ENCODE measurements around the gene FECH.
"Not testable (repeated sequence)": the region's sequence is repeated elsewhere in the genome, so short reads cannot be mapped to it uniquely, and the experiment has no call there.

Gene FECH, protein sequence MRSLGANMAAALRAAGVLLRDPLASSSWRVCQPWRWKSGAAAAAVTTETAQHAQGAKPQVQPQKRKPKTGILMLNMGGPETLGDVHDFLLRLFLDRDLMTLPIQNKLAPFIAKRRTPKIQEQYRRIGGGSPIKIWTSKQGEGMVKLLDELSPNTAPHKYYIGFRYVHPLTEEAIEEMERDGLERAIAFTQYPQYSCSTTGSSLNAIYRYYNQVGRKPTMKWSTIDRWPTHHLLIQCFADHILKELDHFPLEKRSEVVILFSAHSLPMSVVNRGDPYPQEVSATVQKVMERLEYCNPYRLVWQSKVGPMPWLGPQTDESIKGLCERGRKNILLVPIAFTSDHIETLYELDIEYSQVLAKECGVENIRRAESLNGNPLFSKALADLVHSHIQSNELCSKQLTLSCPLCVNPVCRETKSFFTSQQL

DNA sequence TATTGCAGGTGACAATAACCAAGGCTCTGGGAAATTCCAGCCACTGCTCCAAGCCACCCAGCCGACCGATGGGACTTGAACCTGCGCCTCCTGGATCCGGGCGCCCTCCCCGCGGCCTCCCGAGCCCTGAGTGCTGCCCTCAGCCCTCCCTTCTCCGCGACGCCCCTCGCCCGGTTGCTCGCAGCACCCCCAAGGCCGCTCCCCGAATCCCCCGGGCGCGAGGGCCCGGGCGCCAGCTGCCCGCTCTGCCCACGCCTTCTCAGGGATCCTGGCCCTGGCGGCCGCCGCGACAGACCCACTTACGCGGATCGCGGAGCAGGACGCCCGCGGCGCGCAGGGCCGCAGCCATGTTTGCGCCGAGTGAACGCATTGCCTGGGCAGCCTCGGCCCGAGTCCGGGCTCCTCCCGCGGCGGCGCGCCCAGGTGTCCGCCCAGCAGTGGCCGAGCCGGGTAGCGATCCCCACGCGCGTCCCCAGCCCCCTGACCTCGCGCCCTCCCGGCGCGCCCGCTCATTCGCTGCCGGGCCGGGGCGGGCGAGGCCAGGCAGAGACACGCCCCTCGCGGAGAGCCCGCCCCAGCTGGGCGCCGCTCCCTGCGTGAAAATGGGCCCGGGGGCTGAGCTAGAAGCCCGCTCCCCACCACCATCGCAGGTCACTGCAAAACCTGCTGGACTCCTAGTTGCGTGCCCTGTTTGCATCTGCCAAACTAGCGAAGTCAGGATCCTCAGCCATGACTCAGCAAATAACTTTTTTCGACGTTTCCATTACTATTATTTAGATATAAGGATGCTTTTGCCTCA, at the start of gene FECH:
FECH (minus strand) TSS at position 452 of the 799 bp plus-strand sequence; CDS start at position 370, 82 bp downstream.
- FAIRE-seq = no peak

DNA sequence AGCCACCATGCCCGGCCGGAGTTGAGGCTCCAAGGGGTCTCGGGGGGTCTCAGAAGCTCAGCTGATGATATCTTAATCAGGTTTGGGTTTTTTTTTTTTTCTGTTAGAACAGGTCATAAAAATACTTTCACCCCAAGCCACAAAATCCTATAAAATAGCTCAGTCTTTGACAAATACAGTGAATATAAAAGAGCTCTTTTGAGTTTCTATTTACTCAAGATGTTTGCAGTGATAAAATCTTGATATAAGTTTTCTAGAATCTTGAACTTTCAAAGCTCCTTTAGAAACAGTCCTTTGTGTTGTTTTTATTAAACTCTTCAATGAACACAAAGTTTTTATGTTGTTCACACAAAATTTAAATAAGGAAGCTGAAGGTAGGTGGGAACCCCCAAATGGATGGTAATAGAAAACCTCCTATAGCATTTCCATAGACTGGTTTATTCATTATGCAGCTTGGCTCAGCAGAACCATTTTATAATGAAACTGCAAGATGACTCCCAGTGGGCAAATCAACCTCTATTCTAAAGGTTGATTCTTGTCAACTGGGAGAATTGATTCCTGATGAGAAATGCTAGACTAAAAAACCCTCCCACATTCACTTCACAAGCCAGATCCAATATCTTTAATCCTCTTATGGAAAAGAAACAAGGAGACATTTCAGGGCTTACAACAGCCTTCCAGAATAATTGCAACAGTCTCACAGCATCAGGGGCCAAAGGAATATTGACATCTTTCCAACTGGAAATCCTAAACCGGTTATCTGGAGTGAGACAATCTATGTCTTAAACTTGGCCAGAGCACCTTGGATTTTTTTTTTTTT, 48.7 kb upstream of the FECH start:
- no peak for FAIRE-seq

DNA sequence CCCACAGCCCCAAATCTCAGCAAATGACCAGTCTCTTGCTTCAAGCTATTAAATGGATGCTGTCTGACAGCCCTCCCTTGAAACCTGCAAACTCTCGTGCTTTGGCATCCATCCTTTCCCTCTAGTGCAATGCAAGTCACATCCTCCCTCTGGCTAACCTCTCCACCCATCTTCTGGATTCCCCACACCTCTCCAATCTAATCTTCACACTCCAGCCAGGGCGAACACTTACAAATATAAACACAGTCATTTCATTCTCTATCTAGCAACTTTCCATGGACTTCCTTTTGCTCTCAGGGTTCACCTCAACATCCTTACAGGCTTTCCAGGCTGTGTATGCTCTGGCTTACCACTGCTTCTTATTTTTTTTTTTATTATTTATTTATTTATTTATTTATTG, 45.2 kb upstream of the FECH start:
- no peak for FAIRE-seq

DNA sequence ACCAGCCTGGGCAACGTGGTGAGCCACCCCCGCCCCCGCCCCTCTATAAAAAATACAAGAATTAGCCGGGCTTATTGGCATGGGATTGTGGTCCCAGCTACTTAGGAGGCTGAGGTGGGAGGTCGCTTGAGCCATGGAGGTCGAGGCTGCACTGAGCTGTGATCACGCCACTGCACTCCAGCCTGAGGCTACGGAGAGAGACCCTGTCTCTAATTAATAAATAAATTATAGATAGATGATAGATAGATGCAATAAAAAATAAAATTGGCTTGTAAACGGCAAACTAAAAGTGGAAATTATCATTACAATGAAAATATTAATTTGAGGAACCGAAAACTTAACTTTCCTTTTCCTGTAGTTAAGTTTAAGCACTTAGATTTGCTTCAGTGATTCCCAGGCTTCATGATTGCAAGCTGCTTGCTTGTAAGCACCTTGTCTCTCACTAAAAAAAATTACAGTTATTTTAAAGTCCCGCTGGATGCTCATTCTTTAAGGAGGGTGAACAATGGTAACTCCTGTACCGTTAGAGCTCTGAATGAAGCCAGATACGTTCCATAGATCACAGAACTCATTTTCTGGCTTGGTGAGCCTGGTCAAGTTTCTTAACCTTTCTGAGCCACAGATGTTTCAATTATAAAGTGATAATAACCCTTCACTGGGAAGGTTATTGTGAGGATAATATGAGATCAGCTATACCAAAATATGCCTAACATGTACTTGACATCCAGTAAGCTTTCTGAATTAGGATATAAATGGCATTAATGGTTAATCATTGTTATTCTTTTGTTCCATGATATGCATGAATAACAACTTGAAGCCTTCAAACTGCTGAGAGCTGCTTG, 44.5 kb upstream of the FECH start:
- FAIRE-seq = no peak

DNA sequence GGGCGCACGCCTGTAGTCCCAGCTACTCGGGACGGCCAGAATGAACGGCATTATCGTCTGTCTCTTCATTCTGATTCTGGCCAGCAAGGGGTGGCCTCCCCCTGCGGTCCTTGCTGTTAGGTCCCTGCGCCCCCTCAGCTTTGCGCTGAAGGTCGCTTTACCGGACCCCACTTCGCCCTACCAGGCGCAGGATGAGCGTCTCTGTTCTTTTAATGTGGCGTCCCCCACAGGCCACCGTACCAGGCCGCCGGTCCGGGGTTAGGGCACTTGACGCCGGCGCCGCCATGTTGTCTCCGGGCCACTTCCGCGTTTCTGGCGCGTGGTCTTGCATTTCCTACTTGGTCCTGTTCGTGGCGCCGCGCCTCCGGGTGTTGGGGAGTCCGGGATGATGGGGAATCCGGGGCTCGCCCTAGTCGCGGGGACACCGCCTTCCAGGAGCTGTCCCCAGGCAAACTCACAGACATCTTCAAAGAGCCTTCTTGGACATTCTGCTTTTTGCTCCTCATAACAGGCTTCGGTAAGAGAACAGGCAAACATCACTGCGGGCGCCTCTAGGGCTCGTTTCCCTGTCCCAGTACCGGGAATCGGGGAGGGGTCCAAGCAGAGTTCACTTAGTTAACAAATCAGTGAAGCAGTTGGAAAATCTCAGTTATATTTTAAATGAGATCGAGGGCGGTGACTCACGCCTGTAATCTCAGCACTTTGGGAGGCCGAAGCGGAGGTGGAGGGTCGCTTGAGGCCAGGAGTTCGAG, 43.7 kb upstream of the FECH start:
- FAIRE-seq = no peak

DNA sequence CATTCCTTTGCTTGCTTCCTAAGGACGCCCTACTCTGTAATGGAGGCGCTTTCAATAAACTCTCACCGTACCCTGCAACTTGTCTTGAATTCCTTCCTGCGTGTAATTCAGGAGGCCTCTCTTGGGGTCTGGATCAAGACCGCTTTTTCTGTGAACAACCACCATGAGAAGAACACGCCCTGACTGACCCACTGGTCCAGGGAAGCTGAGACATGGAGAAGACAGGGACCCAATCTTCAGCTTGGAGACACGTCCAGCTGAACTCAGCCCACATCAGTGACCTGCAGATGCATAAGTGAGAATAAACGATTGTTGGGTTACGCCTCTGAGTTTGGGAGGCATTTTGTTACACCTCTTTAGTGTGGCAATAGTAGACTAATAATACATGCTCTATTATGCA, 42.9 kb upstream of the FECH start:
- no peak for FAIRE-seq

DNA sequence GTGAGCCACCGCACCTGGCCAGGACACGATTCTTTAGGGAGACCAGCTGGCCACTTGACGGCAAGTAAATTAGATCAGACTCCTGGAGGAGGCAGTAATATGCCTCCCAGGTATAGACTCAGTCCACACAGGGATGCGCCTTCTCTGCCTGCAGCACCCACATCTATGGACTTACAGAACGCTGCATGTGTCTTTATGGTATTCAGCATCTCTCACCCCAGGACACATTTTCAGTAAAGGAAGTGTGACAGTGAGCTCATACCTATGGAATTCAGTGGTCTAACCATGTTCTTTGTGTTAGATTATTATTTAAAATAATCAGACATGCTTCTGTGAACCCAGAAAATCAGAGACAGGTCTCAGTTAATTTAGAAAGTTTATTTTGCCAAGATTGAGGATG, 41.0 kb upstream of the FECH start:
- no peak for FAIRE-seq

DNA sequence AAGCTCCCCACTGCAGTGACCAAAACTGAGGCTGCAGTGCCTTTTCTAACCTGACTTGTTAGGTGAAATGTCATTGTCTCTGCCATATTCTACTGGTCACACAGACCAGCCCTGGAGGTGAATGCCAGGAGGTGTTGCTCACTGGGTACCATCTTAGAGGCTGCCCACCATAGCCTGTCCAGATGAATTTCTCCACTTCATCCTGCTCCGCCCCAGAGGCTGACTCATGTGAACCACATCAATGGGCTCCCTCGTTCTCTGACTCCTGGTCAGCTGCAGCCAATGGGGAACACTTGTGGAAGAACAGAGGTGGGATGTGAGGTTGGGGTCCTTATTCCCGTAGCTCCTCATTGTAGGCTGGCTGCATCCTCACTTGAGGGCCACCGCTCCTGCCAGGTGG, 38.5 kb upstream of the FECH start:
- FAIRE-seq = no peak

DNA sequence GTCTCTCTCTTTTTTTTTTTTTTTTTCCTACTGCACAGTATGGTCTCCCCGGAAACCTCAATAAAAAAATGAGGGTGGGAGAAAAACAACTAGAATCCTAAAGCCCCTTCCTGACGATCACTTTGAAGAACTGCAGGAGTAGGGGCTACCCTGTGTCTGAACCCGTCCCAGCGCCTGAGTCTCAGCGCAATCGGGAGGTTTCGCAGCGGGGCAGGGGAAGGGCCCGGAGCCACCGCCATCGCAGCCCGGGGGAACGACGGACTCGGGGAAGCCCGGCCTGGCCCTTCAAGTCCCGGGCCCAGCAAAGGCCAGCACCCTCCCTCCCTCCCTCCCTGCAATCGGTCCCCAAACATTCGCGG, 34.7 kb upstream of the FECH start:
- no peak for FAIRE-seq

DNA sequence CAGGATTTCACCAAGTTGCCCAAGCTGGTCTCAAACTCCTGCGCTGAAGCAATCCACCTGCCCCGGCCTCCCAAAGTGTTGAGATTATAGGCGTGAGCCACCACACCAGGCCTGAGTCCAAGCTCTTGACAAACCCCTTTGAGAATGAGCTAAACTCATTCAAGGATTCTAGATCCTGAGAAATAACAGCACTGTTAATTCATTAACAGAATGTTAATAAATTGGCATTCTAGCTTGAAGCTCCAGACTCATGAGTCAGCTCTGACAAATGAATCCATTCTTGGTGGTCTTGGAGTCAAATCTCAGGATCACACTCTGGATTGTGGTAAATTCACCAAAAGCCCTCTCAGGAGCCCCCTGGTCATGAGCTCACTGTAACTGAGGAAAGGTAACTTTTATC, 33.4 kb upstream of the FECH start:
- FAIRE-seq = no peak

DNA sequence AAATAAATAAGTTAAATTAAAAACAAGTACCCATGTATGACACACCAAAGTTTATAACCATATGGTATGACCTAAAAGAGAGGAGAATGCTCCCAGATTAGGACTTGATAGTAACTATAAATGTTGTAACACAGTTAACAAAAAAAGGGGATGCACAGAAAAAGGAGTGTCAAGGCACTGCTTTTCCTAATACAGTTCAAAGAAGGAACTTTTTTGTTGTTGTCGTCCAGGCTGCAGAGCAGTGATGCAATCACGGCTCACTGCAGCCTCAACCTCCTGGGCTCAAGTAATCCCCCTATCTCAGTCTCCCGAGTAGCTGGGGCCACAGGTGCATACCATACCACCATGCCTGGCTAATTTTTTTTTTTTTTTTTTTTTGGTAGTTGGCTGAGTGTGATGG, 32.4 kb upstream of the FECH start:
- no peak for FAIRE-seq

DNA sequence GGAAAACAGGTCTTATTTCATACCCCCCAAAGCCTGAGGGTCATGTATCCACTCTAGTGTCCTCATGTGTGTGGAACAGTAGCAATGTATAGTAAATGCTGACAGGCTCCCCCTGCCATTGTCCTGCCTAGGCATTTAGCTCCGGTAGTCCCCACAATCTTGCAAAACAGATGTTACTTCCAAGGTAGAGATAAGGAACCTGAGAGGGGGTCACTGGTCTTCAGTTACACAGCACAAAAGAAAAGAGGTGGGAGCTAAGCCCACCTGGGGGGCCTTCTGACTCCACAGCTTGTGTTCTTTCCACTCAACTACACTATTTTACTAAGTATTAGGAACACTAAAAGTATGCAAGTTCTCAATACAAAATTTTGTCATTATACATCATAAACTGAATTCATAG, 17.4 kb upstream of the FECH start:
- no peak for FAIRE-seq

DNA sequence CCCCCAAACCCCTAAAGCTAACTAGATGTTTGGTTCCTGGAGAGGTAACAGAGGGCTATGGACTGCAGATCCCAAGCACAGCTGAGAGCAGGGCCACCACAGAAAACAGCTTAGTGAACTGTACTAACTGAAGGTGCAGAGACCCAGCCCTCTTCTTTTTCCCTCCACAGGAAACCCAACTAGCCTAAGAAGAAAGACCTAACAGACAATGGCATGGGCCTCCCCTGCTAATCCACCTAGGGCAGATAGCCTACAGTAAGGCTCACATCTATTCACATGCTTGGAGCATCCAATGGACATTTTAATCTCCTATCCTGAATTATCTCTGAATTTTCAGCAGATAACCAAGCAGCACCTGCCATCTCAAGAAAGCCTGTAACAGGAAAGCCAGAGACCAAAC, 8.8 kb upstream of the FECH start:
- no peak for FAIRE-seq

DNA sequence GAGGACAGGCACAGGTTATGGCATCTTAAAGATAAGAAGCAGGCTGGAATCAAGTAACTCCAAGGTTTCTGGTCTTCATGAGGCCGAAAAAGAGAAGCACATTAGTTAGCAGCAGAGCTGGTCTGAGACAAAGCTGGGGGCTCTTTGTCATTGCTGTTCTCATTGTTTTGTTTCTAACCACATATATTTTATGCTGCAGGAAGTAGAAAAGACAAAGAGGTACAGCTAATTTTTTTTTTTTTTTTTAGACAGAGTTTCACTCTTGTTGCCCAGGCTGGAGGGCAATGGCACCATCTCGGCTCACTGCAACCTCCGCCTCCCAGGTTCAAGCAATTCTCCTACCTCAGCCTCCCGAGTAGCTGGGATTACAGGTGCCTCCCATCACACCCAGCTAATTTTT, 6.2 kb upstream of the FECH start:
- not testable (repeated sequence) for FAIRE-seq

DNA sequence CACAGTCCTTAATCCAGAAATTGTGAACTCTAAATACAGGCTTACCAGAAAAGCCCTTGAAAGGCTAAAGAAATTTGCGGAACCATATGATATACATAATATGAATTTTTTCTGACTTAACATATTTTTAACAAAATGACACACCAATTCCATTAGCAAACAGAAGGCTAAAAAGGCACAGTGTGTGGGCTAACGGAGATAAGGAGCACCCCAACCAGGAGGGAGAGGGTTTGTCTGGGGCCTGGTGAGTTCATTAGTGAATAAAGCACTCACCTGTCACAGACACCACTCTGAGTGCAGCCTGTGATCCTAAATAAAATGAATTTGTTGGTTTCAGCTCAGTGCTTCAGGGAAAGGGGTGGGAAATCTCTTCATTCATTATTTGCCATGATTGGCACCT, 2.7 kb upstream of the FECH start:
- FAIRE-seq = no peak

DNA sequence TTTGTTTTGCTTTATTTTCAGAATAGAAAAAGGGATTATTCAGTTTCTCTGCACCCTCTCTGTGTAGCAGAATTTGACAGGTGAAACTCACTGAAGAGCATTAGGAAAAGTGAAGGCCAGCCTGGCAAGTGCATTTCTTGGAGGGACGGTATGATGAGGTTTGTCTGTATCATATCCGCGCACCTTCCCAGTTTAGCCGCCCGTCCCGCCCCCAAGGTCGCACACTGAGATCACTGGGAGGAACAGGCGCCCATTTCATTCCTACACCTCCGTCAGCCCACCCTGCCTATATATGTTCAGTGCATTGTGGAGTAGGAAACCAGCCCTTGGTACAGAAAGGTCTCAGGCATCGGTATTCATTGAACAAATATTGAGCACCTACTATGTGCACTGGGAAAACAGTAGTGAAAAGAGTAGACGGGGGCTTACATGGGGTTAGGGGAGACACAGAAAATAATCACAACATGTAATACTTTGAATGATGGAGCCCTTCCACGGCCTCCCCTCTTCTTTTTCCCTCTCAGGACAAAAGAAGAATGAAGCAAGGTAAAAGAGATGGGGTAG, 678 bp upstream of the FECH start:
- no peak for FAIRE-seq

DNA sequence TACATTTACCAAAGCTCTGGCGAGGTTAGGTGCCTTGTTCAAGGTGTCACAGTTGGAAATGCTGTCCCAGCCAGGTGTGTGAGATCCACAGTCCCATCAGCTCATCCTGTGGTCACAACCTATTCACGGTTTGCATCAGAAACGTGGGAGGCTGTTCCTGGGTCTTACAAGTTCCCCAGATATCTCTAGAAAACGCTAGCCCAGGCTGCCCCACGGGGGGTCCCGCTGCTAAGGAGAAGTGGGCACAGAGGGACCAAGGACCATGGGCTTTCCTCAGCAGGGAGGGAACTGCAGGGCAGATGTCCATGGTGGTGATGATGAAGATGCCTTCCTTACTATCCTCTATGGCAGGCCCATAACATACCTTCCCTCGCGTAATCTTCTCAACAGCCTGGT, 649 bp downstream of the FECH start:
- no peak for FAIRE-seq

DNA sequence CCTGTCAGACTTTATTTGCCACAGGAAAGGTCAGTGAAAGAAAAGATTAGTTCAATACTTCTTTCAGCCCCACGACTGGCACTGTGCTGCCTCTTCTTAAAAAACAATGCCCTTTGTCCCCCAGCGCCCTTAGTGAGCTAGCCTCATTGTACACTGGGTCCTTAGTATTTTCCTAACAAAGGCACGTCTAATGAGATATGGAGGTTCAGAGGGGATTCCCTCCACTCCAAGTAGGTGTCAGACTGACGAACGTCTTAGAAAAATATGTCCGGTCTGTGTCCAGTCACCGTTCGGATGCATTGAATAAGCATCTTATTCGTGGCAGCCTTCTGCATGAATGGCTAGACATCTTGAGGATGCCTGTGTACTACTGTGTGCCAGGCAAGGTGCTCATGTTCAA, 1.1 kb downstream of the FECH start:
- no peak for FAIRE-seq

DNA sequence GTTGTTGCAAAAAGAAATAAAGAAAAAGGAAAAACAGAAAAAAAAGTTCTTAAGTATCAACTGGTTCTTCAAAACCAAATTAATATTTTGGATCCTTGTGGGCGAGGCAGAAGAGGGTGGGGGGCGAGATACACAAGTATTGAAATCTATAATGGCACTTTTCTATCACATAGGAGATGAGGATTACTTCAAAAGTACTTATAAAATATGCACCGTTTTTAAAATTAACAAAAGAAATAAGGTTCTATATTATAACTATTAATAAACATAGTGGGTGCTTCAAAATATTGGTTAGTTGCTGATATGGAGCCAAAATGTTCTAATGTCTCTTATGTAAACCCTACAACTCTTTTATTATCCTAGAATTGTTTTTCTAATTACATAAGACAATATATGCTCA, 2.1 kb downstream of the FECH start:
- no peak for FAIRE-seq

DNA sequence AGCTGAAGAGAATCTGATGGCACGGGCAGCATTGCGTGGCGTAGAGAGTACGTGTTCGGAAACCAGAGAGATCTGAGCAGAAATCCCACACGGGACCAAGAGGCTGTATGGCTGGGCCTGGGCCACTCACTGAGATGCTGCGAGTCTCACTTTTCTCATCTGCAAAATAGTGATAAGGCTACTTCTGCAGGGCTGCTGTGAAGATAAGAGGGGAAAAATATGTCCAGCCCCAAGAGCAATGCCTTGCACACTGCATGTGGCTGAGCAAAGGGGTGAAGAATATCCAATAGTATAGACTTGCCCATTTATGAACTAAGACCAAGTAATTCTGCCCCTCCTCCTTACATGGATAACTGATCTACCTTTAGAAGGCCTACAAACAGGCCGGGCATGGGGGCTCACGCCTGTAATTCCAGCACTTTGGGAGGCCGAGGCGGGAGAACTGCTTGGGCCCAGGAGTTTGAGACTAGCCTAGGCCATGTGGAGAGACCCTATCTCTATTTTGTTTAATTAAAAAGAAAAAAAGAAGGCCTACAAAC, 3.1 kb downstream of the FECH start:
- no peak for FAIRE-seq

DNA sequence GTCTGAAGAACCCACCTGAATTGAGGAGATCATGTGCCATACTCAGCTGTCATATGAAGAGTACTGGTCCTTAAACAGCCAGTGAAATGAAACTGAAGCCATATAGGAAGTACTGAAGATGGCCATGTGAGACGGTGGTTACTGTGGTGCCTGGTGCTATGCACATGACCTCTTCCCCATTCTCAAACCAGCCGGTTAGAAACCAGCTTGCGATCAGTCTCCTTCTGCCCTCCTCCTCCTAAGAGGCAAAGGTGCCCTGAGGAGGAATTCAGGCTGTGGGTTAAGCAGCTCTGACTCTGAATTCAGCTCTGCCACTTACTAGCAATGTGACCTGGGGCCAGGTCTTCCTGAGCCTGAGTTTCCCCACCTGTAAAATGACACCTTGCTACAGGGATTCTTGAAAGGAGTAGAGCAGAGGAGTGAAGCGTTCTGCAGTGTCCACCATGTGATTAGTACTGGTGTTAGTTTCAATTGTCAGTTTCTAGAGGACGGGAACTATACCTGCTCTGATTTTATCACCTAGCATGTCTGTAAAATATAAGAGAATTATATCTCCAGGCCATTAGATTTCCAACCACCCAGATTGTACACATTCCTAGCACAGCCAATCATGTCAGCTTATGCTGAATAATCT, 5.1 kb downstream of the FECH start:
- FAIRE-seq = no peak
